GM12878 (cell line): ENCODE results near the gene USP34. TPM values are rescaled to one million over a fixed set of nuclear protein-coding genes. Genes with fewer than 3 reads are reported as not detected.

Source experiments
- ATAC-seq: fragments of 200-7000 bp; cut with Tn5 transposase; 3 replicates; pipeline ENCODE4 v1.9.1; 2020; ENCODE audit warnings: mild to moderate bottlenecking, moderate library complexity
- BruUV-seq: library from RNA; stranded (reverse); fragments of 400-500 nt; replicated peaks from 2 replicates; lab custom pipeline; 2021; lab: Mats Ljungman, UMichigan
- CTCF ChIA-PET: fragments of 300-600 bp; sonication (Branson Sonifier 250); formaldehyde crosslinking; extraction: SDS; loops from one replicate; lab custom pipeline; 2021; ENCODE audit warnings: inconsistent platforms; lab: Yijun Ruan, JAX
- POLR2A ChIA-PET: fragments of 350-600 bp; formaldehyde crosslinking; extraction: SDS; loops from one replicate; lab custom pipeline; 2021; ENCODE audit warnings: inconsistent platforms; lab: Charles Lee
- RAD21 ChIA-PET: fragments of 300-600 bp; sonication (Branson Sonifier 250); formaldehyde crosslinking; loops from one replicate; lab custom pipeline; 2023; ENCODE audit warnings: antibody characterized with exemption; ENCODE audit not compliant: unreplicated experiment; lab: Charles Lee
- SMC1A ChIA-PET: fragments of 300-600 bp; sonication (Branson Sonifier 250); formaldehyde crosslinking; loops from one replicate; lab custom pipeline; 2023; ENCODE audit not compliant: unreplicated experiment, uncharacterized antibody; lab: Charles Lee
- DNase-seq: peaks from one replicate; pipeline ENCODE4 v3.0.0-alpha.2; 2011; ENCODE audit warnings: low read depth, low spot score
- FAIRE-seq: peaks from 3 replicates; lab custom pipeline; 2011; peaks lifted over from hg19 to GRCh38; lab: Jason Lieb, UNC
- H2AFZ ChIP-seq: 2 replicates; pipeline ENCODE4 v1.6.0; 2011; ENCODE audit warnings: low read depth, low read length, control low read depth; ENCODE audit not compliant: control insufficient read depth
- H3K27ac ChIP-seq: 2 replicates; pipeline ENCODE4 v1.5.1; 2011; ENCODE audit warnings: control low read depth; ENCODE audit not compliant: control insufficient read depth, insufficient read depth
- H3K27me3 ChIP-seq, 2 experiments: replicated peaks in 1 of 2; 2 replicates each; pipeline versions ENCODE4 v1.6.0 to v1.6.1; 2011; ENCODE audit warnings: low read length in 1 of 2; ENCODE audit not compliant: control insufficient read depth in 2 of 2, insufficient read depth in 2 of 2
- H3K36me3 ChIP-seq, 2 experiments: 2 replicates each; pipeline ENCODE4 v1.5.1; 2011; ENCODE audit warnings: low read length in 1 of 2; ENCODE audit not compliant: control insufficient read depth in 2 of 2, insufficient read depth in 2 of 2
- H3K4me1 ChIP-seq: 2 replicates; pipeline ENCODE4 v1.6.1; 2011; ENCODE audit warnings: mild to moderate bottlenecking, low read length, moderate library complexity, mixed read lengths; ENCODE audit not compliant: control insufficient read depth, insufficient read depth
- H3K4me2 ChIP-seq: 2 replicates; pipeline ENCODE4 v1.6.0; 2011; ENCODE audit warnings: control low read depth; ENCODE audit not compliant: control insufficient read depth, insufficient read depth
- H3K4me3 ChIP-seq: fragments of 200-600 bp; sonication (generic); 2 replicates; pipeline ENCODE4 v1.5.1; 2016
- H3K79me2 ChIP-seq: 2 replicates; pipeline ENCODE4 v1.6.0; 2011; ENCODE audit warnings: low read length; ENCODE audit not compliant: control insufficient read depth, insufficient read depth
- H3K9ac ChIP-seq: 2 replicates; pipeline ENCODE4 v1.8.0; 2011; ENCODE audit warnings: low read length, control low read depth, mixed read lengths; ENCODE audit not compliant: control insufficient read depth, insufficient read depth
- H3K9me3 ChIP-seq: replicated peaks from 3 replicates; pipeline ENCODE4 v1.5.1; 2011; ENCODE audit warnings: mild to moderate bottlenecking, low read length; ENCODE audit not compliant: control insufficient read depth, insufficient read depth
- H4K20me1 ChIP-seq: 2 replicates; pipeline ENCODE4 v1.6.0; 2011; ENCODE audit not compliant: control insufficient read depth, insufficient read depth
- BACH1 ChIP-seq: fragments of 450-650 bp; IDR thresholded peaks from 2 replicates; pipeline ENCODE4 v1.6.1; 2017; ENCODE audit warnings: mild to moderate bottlenecking, borderline replicate concordance
- CTCF ChIP-seq, 3 experiments: IDR thresholded peaks in 2 of 3; conservative IDR thresholded peaks in 1 of 3; 2 replicates each; pipeline ENCODE4 v1.5.1; 2011; ENCODE audit warnings: low read depth in 3 of 3, low read length in 3 of 3, mild to moderate bottlenecking in 3 of 3, control low read depth in 2 of 3, moderate library complexity in 2 of 3, inconsistent platforms in 1 of 3, mixed read lengths in 1 of 3; ENCODE audit not compliant: control insufficient read depth in 2 of 3, insufficient read depth in 1 of 3; ENCODE audit errors: extremely low read depth in 1 of 3
- ELK1 ChIP-seq: IDR thresholded peaks from 2 replicates; pipeline ENCODE4 v1.6.1; 2012; ENCODE audit warnings: low read depth, low read length, improper control_type of control experiment
- ETV6 ChIP-seq, 2 experiments: fragments of 450-650 bp in 1 of 2; IDR thresholded peaks in 1 of 2; conservative IDR thresholded peaks in 1 of 2; 2 replicates each; pipeline ENCODE4 v1.6.1; 2014; ENCODE audit warnings: antibody characterized with exemption in 1 of 2, borderline replicate concordance in 1 of 2, low read depth in 1 of 2, mild to moderate bottlenecking in 1 of 2, moderate library complexity in 1 of 2
- FOS ChIP-seq: IDR thresholded peaks from 3 replicates; pipeline ENCODE4 v1.6.1; 2011; ENCODE audit warnings: borderline replicate concordance; ENCODE audit not compliant: insufficient read length; ENCODE audit errors: extremely low read depth
- GATAD2B ChIP-seq: fragments of 450-650 bp; conservative IDR thresholded peaks from 2 replicates; pipeline ENCODE4 v1.6.1; 2017; ENCODE audit warnings: low read depth, mild to moderate bottlenecking, moderate library complexity
- MXI1 ChIP-seq: fragments of 150-350 bp; IDR thresholded peaks from 2 replicates; pipeline ENCODE4 v1.6.1; 2011; ENCODE audit warnings: low read depth, mild to moderate bottlenecking, inconsistent platforms, low read length, improper control_type of control experiment
- NR2F1 ChIP-seq: fragments of 450-650 bp; conservative IDR thresholded peaks from 2 replicates; pipeline ENCODE4 v1.6.1; 2017; ENCODE audit warnings: mild to moderate bottlenecking
- NRF1 ChIP-seq: conservative IDR thresholded peaks from 2 replicates; pipeline ENCODE4 v1.6.1; 2011; ENCODE audit warnings: mild to moderate bottlenecking, low read depth, low read length, improper control_type of control experiment
- PAX8 ChIP-seq: fragments of 450-650 bp; IDR thresholded peaks from 2 replicates; pipeline ENCODE4 v1.6.1; 2017; ENCODE audit warnings: mild to moderate bottlenecking, moderate library complexity
- YBX1 ChIP-seq: fragments of 450-650 bp; IDR thresholded peaks from 2 replicates; pipeline ENCODE4 v1.6.1; 2016; ENCODE audit warnings: antibody characterized with exemption
- WGBS: methylation state at CpG from one replicate; pipeline ENCODE4 v1.1.6; 2016; ENCODE audit warnings: low lambda C conversion rate; ENCODE audit not compliant: insufficient replicate concordance, insufficient coverage; ENCODE audit errors: missing lambda C conversion rate; 5-methylcytosine and 5-hydroxymethylcytosine counted together
- in situ Hi-C: fragments of 300-500 bp; cut with MboI; formaldehyde crosslinking; loops from 9 replicates; pipeline ENCODE4 v1.14.3; 2018; ENCODE audit warnings: mixed read lengths
- intact Hi-C: fragments of 100-400 bp; cut with micrococcal nuclease; formaldehyde crosslinking; loops from one replicate; pipeline ENCODE4 v1.14.2; 2022; ENCODE audit not compliant: unreplicated experiment
- polyA plus RNA-seq, 11 experiments: library from polyadenylated mRNA; depleted of rRNA in 4 of 11; unstranded in 6 of 11; stranded (reverse) in 5 of 11; fragments of >200 nt; fragmentation: Nextera tagmentation in 4 of 11; fragmentation: Illumina TruSeq in 1 of 11; extraction: Ambion mirVana in 4 of 11; extraction: Trizol in 1 of 11; gene quantifications; 1 replicate in 1 of 11; 2 replicates in 10 of 11; pipeline versions ENCODE4 v1.2.1 to v1.2.3, GENCODE V29; 2011 to 2016; ENCODE audit warnings: inconsistent platforms in 2 of 11, missing spikeins in 2 of 11, low read depth in 1 of 11
- total RNA-seq, 4 experiments: library from RNA; depleted of rRNA in 3 of 4; stranded (reverse); fragments of >200 nt in 3 of 4; fragmentation: Illumina TruSeq in 1 of 4; extraction: Trizol in 1 of 4; gene quantifications; 2 replicates each; pipeline versions ENCODE4 v1.2.1 to v1.2.3, GENCODE V29; 2013 to 2021

USP34 gene
- total and polyA plus RNA-seq, 10 of the 15 experiments (the other 5 are each of a cell fraction or from before 2014, with no cell fraction given): 26.2 to 106 (median 62.1) TPM

- TF ChIP-seq CTCF (IDR thresholded peaks at IDR 0.05 in 2 of 3, conservative IDR thresholded peaks at IDR 0.05 in 1 of 3; ENCODE audit: control insufficient read depth in 2 of 3, extremely low read depth in 1 of 3, insufficient read depth in 1 of 3, low read depth in 3 of 3, low read length in 3 of 3) (no peak), NRF1 (no peak), ELK1 (no peak), PAX8 (no peak)
These were observed 285.6 kb downstream of the USP34 start (continued) for GRCh38 chr2:61185231-61185728.

GRCh38 chr2:61184263-61184662 is 286.6 kb downstream of the USP34 start:
- FAIRE-seq: no peak
- ChIA-PET SMC1A (interaction anchor here (0.9 to 1.4 kb wide), 5 partner anchors 10 to 169 kb away, joined by 3 to 5 read pairs (median 3); no protein-coding TSS in a partner anchor), RAD21 (interaction anchor here (1.5 kb wide), 1 partner anchor 39 kb away, joined by 3 read pairs; no protein-coding TSS in a partner anchor), POLR2A (no interaction called here), CTCF (interaction anchor here (0.6 kb wide), 1 partner anchor 48 kb away, joined by 4 read pairs; no protein-coding TSS in a partner anchor)
- H3K9me3 ChIP-seq: no peaks in the 10 kb centered on the region
- no peak for ATAC-seq
- TF ChIP-seq NR2F1: no peak
- no peak for TF ChIP-seq BACH1
- TF ChIP-seq YBX1: no peak
- no peak for TF ChIP-seq ETV6 (conservative IDR thresholded peaks at IDR 0.05 in 1 of 2, IDR thresholded peaks at IDR 0.05 in 1 of 2; ENCODE audit: borderline replicate concordance in 1 of 2, low read depth in 1 of 2)
- no peak for TF ChIP-seq MXI1
- no peak for TF ChIP-seq FOS
- TF ChIP-seq GATAD2B: no peak
- no peak overlapping the region for H3K27ac ChIP-seq
- peaks cover 13 to 37% of the 10 kb centered on the region in 2 experiments for H3K36me3 ChIP-seq
- no peaks in the 10 kb centered on the region for H4K20me1 ChIP-seq
- H3K4me2 ChIP-seq: no peak overlapping the region
- H3K79me2 ChIP-seq: peaks cover 35% of the 10 kb centered on the region
- H2AFZ ChIP-seq: no peak overlapping the region
- H3K4me3 ChIP-seq: no peak overlapping the region
- WGBS: 98% methylated on average over 3 of the region's 3 CpGs
- no TSS peak for BruUV-seq
- in situ Hi-C loops: no loop called here
- H3K4me1 ChIP-seq: peaks cover 4% of the 10 kb centered on the region
- intact Hi-C loops: no loop called here
- H3K9ac ChIP-seq: no peak overlapping the region
- H3K27me3 ChIP-seq: no peaks in the 10 kb centered on the region
- no peak for DNase-seq
